MV-4-11 (cell line): ENCODE results near the gene ADGRG3.
A peak's percentile ranks its signal among the peaks of the same experiment; 100 is the strongest.
"Not testable (repeated sequence)": the region's sequence is repeated elsewhere in the genome, so short reads cannot be mapped to it uniquely, and the experiment has no call there.

Source experiments
- DNase-seq: peaks from one replicate; lab custom pipeline; 2025; lab: John Stamatoyannopoulos, UW

The ADGRG3 gene

DNA sequence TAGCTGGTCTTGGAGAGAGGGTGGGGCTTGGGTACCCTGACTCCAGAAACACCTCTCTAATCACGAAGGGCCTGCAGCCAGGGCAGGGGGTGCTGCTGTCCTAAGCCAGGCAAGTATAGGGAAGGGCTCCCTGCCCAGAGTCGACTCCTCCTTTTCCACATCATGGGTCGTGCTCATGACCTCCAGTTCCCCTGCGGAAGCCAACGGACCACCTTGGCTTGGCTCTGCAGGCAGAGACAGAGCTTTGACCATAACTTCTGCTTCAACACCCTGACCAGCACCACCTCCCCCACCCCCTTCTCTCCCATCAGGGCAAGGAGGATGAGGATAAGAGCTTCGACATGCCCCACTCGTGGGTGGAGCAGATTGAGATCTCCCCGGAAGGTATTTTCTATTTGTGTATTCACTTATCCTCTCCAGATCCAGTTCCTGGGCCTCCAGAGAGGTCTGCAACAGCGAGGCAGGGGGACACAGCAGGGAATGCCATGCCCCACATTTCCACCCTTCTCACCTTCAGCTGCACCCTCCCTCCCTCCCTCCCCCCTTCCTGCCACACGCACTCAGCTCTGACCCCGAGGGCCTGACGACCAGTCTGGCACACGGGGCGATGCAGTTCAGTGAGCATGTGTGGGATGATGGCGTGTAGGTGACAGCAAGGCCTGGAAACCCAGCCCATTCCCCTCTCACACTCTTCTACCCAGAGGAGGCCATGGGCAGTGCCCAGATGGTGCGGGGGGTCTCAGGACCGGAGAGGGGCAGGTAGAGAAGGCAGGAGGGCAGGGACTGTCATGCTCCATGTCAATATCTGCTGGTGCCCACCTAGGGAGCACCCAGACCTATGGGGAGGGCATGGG lies 53.5 kb downstream of the ADGRG3 start:
- no peak for DNase-seq

DNA sequence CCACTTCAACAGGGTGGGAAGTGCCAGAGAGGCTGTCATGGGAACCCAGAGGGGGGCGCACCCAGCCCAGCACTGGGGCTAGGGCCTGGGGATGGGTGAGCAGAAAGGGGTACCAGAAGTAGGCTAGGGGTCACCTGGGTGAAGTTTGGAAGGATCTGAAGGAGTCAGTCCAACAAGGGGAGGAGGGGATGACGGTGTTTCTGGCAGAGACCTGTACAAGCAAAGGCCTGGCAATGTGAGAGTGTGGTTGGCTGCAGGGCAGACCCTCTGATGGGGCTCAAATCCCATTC lies 54.0 kb downstream of the ADGRG3 start:
- DNase-seq = no peak

DNA sequence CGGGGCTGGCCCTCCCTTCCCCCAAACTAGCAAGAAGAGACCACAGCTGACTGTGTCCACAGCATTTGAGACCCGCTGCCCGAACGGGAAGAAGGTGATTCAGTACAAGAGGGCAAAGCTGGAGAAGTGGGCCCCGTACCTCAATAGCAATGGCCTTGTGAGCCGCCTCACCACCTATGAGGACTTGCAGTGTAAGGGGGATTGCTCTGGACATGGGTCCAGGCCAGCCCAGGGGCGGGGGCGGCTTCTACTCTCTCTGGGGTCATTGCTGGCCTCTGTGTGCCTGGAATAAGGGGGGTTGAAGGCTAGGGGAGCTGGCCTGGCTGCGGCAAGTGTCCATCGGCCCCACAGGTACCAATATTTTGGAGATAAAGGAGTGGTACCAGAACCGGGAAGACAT lies 54.5 kb downstream of the ADGRG3 start:
- DNase-seq = no peak

DNA sequence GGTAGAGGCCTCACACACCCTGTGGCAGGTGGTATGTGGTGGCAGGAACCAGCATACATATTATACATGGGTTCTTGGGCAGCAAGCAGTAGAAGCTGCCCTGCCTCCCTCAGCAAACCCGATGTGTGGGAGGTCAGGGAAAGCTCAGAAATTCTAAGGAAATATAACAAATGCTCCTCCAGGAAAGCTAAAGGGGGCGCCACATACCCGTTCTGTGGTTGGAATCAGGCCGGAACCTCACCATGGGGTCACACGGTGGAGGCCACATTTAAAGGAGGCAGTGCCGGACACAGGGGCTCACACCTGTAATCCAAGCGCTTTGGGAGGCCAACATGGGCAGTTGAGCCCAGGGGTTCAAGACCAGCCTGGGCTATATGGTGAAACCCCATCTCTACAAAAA lies 55.1 kb downstream of the ADGRG3 start:
- no peak for DNase-seq

DNA sequence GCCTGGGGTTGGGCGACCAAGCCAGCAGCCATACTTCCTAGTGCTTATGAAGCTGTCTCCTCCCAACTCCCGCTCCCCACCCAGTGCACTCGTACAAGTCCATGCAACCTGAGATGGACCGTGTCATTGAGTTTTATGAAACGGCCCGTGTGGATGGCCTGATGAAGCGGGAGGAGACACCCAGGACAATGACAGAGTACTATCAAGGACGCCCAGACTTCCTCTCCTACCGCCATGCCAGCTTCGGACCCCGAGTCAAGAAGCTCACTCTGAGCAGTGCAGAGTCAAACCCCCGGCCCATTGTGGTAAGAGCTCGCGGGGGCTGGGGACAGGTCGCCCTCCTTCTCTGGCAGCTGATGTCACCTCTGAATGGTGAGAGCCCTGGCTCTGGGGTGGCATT lies 56.4 kb downstream of the ADGRG3 start:
- DNase-seq = no peak

DNA sequence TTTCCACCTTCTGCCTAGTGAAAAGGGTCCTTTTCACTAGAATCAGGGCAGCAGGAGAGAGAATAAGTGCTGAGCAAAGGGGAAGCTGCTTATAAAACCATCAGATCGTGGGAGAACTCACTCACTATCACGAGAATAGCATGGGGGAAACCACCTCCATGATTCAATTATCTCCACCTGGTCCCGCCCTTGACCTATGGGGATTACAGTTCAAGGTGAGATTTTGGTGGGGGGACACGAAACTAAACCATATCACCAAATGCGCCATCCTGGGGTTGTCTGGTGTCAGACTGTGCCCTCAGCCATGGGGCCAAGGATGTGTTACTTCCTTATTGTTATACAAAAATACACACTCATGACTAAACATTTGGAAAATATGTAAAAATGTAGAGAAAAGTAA lies 57.0 kb downstream of the ADGRG3 start:
- DNase-seq = no peak

DNA sequence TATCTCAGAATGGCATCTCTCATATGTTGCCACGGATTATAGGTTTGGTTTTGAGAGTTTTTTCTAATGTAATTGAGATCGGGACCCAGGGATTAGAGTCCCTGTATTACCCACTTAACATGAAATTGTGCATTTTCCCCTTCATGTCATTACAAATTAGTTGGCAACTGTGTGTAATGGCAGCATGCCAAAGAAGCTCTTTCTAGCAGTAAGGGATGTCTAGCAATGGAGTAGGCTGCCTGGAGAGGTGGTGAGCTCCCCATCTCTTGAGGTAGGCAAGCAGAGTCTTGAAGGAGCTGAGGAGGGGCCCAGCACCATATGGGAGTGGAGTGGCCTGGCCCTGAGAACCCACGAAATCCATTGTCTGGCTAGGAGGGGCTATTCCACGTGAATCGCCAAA lies 57.4 kb downstream of the ADGRG3 start:
- no peak for DNase-seq

DNA sequence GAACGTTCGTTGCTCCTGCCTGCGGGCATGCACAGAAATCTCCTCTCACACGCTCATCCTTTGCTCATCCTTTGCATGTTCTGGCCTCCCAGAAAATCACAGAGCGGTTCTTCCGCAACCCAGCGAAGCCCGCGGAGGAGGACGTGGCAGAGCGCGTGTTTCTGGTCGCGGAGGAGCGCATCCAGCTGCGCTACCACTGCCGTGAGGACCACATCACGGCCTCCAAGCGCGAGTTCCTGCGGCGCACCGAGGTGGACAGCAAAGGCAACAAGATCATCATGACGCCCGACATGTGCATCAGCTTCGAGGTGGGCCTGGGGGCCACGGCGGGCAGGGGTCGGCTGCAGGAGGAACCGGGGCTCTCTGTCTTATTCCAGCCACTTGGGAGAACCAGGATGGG lies 57.9 kb downstream of the ADGRG3 start:
- no peak for DNase-seq

DNA sequence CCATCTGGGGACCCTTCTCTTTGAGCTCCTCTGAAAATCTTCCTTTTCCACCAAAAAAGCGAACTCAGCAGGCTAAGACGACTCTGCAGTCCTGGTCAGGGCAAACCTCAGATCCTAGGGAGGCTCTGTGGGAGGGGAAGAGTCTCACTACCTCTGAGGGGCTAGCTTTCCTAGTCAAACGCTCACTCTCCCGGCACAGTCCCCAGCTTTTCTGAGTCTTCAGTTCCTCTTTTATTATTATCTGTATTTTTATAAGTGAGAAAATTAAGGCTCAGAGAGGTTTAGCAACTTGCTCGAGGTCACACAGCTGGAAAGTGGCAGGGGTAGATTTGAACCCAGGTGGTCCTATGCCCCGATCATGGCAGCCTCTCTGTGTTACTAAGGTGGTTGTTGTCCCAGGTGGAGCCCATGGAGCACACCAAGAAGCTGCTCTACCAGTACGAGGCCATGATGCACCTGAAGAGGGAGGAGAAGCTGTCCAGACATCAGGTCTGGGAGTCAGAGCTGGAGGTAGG lies 58.4 kb downstream of the ADGRG3 start:
- no peak for DNase-seq

DNA sequence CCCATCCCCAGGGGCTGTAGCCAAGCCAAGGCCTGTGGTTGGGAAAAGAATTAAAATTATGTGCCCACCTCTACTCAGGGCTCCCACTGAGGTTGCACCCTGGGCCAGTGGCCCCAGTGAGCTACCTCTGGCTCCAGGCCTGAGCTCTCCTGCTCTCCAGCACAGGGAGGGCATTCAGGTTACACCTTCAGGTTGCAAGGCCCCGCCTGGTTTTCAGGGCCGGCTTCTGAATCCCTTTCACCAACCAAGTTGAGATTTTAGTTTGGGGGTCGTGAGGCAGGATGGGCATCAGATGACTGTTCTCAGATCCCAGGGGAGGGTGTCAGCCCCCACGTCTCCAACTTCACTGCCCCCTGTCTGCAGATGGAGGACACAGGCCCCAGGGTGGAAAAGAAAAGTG lies 59.5 kb downstream of the ADGRG3 start:
- DNase-seq = no peak

DNA sequence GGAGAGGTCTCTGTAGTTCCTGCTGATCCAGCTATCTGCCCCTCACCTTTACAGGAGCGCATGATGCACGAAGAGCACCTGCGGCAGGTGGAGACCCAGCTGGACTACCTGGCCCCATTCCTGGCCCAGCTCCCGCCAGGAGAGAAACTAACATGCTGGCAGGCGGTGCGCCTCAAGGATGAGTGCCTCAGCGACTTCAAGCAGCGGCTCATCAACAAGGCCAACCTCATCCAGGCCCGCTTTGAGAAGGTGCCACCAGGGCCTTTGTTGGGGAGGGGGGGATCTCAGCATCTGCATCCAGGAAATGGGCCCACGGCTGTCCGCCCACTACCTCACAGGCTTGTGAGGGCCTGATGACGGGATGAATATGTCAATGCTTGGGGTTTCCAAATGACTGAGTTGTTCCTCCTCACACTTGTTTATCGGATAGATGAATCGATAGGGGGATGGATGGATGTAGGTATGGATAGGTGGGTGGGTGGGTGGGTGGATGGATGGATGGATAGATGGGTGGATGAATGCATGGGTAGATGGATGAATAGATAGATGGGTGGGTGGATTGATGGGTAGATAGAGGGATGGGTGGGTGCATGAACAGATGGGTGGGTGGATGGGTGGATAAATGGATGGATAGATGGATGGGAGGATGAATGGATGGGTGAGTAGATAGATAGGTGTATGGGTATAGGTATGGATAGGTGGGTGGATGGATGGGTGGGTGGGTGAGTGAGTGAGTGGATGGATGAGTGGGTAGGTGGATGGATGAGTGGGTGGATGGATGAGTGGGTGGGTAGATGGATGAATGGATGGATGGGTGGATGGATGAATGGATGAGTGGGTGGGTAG lies 60.5 kb downstream of the ADGRG3 start:
- no peak for DNase-seq

DNA sequence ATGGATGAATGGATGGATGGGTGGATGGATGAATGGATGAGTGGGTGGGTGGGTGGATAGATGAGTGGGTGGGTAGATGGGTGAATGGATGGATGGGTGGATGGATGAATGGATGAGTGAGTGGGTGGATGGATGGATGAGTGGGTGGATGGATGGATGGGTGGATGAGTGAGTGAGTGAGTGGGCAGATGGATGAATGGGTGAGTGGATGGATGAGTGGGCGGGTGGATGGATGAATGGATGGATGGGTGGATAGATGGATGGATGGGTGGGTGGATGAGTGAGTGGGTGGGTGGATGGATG lies 61.0 kb downstream of the ADGRG3 start:
- no peak for DNase-seq

DNA sequence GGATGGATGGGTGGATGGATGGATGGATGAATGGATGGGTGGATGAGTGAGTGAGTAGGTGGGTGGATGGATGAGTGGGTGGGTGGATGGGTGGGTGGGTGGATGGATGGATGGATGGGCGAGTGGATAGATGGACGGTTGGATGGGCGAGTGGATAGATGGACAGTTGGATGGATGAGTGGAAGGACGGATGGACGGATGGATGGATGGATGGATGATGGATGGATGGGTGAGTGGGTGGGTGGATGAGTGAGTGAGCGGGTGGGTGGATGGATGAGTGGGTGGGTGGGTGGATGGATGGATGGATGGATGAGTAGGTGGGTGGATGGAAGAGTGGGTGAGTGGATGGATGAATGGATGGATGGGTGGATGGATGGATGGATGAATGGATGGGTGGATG lies 61.7 kb downstream of the ADGRG3 start:
- not testable (repeated sequence) for DNase-seq

DNA sequence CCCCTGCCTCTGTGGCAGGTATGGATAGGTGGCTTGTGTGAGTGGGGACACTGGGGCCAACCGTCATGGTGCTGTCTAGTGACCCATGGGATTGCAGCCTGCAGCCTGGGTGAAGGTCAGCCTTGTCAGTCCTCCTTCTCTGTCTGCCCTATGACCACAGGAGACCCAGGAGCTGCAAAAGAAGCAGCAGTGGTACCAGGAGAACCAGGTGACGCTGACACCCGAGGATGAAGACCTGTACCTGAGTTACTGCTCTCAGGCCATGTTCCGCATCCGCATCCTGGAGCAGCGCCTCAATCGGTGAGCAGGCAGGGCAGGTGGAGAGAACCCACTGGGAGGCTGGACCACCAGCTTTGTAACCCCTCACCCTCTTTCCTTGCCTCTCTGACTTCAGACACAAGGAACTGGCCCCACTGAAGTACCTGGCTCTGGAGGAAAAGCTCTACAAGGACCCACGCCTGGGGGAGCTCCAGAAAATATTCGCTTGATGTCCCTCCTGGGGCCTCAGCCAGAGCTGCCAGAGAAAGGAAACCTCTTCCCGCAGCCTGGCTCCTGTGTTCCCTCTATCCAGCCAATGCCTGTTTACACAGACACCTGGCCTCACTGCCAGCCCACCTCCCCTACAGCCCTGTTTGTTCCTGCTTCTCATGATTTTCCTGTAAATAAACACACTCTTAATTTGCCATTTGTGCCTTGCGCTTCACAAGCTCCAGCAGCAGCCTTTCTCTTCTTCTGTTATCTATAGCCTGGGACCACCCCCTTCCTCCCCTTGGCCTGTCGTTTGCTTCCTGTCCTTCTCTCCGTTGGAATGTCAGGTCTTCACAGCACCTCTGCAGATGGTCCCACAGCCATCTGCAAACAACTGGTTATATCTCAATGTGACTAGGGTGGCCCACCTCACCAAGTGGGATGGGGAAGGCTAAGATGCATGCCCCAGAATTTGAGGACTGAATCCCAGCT lies 62.9 kb downstream of the ADGRG3 start:
- no peak for DNase-seq

DNA sequence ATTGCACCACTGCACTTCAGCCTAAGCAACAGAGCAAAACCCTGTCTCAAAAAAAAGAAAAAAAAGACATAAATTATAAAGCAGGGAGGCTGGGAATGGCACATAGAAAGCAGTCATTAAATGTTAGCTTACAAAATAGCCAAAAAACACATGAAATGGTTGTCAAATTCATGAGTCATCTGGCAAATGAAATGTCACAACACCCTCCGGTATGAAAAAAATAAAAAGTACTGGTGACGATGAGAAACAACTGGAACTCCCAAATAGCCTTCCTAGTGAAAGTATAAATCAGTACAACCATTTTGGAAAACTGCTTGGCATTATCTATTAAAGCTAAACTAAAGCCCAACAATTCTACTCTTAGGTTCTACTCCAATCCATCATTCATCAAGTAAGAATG lies 63.9 kb downstream of the ADGRG3 start:
- DNase-seq = peak; percentile 50

DNA sequence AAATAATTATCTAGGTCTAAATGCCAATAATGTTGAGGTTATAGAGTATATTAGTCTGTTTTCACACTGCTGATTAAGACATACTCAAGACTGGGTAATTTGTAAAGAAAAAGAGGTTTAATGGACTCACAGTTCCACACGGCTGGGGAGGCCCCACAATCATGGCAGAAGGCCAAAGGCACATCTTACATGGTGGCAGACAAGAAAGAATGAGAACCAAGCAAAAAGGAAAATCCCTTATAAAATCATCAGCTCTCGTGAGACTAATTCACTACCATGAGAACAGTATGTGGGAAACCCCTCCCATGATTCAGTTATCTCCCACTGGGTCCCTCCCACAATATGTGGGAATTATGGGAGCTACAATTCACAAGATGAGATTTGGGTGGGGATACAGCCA lies 64.6 kb downstream of the ADGRG3 start:
- no peak for DNase-seq

DNA sequence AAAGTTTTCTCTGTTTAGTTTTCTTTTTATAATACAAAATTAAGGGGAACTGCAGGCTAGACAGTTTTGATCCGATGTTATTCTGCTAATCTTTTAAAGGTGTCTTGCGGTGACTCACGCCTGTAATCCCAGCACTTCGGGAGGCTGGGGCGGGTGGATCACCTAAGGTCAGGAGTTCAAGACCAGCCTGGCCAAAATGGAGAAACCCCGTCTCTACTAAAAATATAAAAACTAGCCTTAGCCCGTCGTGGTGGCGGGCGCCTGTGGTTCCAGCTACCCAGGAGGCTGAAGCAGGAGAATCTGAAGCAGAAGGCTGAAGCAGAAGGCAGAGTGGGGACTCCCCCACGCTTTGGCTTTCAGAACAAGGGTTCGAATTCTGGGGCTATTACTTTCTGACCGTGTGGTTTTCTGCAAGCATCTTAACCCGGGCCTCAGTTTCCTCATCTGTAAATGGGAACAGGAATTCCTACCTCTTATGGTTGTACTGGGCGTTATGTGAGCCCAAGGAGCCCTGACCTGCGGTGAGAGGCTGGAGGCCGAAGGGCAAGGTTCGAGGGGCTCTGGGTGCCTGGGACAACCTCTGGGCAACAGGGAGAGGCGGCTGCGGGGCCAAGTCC lies 66.3 kb downstream of the ADGRG3 start:
- no peak for DNase-seq

DNA sequence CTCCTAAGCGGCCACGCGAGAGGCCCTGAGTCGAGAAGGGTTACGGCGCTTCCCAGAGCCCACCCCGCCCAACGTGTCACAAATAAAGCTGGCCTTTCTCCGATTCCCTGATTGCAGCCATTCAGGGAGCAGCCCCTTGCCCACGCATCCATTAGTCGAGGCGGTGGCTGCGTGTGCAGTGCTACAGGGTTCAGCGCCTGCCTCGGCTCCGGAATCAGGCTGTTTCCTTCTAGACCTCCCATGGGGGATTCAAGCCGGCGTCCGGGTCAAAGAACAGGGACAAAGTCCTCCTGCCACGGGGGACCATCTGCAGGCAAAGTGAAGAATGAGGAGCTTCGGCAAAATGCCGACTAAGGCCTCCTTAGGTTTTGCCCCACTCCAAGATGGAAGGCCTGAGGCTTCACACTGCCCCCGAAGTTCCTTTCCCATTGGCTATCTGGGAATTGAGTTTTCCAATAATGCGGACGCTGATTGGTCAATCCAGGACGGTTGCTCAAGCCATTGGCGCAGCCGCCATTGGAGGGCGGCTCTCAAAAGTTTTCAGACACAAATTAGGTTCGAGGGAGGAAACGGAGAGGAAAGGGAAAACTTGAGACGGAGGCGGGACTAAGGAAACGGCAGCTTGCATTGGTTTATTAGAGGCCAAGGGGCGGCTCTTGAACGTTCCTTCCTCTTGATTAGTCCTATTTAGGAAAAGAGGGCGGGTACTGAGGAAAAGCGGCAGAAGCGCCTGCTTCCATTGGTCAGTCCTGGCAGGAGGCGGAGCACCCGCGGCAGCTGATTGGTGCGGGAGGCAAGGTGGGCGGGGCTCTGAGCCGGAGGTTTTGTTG lies 67.0 kb downstream of the ADGRG3 start:
- peak; percentile 100 for DNase-seq

DNA sequence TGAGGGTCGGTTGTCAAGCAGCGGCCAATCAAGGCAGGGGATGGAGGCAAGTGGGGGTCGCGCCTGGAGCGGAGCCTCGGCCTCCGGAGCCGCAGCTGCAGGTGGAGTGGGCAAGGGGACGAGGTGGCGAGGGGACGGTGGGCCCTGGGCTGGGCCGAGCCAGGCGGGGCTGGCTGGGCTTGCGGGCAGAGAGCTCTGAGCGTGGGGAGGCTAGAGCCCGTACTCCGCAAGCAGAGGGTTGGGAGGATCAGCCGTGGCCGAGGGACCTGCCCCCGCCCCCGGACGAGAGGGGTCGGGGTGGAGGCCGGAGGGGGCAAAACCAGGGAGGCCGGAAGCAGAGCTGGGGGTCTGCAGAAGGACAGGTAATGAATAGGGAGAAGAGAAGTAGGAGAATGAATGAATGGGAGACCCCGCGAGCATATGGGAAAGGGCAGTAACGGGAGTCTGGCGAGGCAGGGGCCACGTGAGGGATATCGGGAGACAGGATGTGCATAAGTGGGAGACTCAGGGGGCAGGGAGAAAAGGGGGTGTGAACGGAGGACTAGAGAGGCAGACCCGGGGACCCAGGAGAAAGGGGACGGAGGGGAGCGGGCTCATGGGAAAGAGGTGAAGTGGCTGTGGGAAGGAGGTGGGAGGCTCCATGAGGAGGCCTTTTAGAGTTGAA lies 67.8 kb downstream of the ADGRG3 start, which contains the start of gene KATNB1:
TSS of gene KATNB1 (plus strand) at position 16 of the 664 bp plus-strand sequence. CDS start 1,474 bp downstream, outside the sequence.
- DNase-seq = no peak
